H7 (cell line): ENCODE data around the gene RBM20. TPM values are rescaled to one million over a fixed set of nuclear protein-coding genes. Genes with fewer than 3 reads are reported as not detected.
A peak's percentile ranks its signal among the peaks of the same experiment; 100 is the strongest.

Source experiments
- DNase-seq: peaks from one replicate; pipeline ENCODE4 v3.0.0; 2012
- H3K27me3 ChIP-seq: 2 replicates; pipeline ENCODE4 v1.6.0; 2011; ENCODE audit warnings: mild to moderate bottlenecking, low read length; ENCODE audit not compliant: control insufficient read depth, insufficient read depth
- H3K36me3 ChIP-seq: replicated peaks from 2 replicates; pipeline ENCODE4 v1.5.1; 2011; ENCODE audit warnings: low read length; ENCODE audit not compliant: control insufficient read depth, insufficient read depth
- H3K4me3 ChIP-seq: 2 replicates; pipeline ENCODE4 v1.5.1; 2011; ENCODE audit warnings: low read depth, mild to moderate bottlenecking, control low read depth, low read length, moderate library complexity; ENCODE audit not compliant: insufficient read depth
- total RNA-seq: library from RNA; depleted of rRNA; stranded (reverse); fragments of >200 nt; shearing (Covaris generic); gene quantifications from 2 replicates; pipeline ENCODE4 v1.2.3, GENCODE V29; 2014

The RBM20 gene
- total RNA-seq, 1 experiment from 2014 or later = 0.52 TPM

- Histone ChIP-seq H3K36me3 (no peaks in the 10 kb centered on the region), H3K27me3 (no peaks in the 10 kb centered on the region), H3K4me3 (no peak overlapping the region)
- no peak for DNase-seq
These were observed 189.9 kb downstream of the RBM20 start for GRCh38 chr10:110833941-110834628.

GRCh38 chr10:110834629-110835301, 190.6 kb downstream of the RBM20 start:
- H3K4me3 ChIP-seq = no peak overlapping the region
- H3K36me3 ChIP-seq = no peaks in the 10 kb centered on the region
- peak; percentile 59 for DNase-seq
- no peaks in the 10 kb centered on the region for H3K27me3 ChIP-seq

GRCh38 chr10:110835841-110836240, 191.7 kb downstream of the RBM20 start:
- no peaks in the 10 kb centered on the region for H3K36me3 ChIP-seq

GRCh38 chr10:110836706-110837105, 192.6 kb downstream of the RBM20 start:
- Histone ChIP-seq H3K36me3 (no peaks in the 10 kb centered on the region), H3K4me3 (no peak overlapping the region), H3K27me3 (no peaks in the 10 kb centered on the region)
- DNase-seq = no peak

More at GRCh38 chr10:110835841-110836240, 191.7 kb downstream of the RBM20 start:
- Histone ChIP-seq H3K27me3 (no peaks in the 10 kb centered on the region), H3K4me3 (no peak overlapping the region)
- DNase-seq = no peak

- Histone ChIP-seq H3K27me3 (no peaks in the 10 kb centered on the region), H3K4me3 (no peak overlapping the region), H3K36me3 (no peaks in the 10 kb centered on the region)
- no peak for DNase-seq
These were observed 193.5 kb downstream of the RBM20 start for GRCh38 chr10:110837418-110838171.

GRCh38 chr10:110840225-110840922, 196.2 kb downstream of the RBM20 start:
- no peak for DNase-seq
- no peaks in the 10 kb centered on the region for H3K27me3 ChIP-seq
- no peaks in the 10 kb centered on the region for H3K36me3 ChIP-seq
- no peak overlapping the region for H3K4me3 ChIP-seq

- H3K27me3 ChIP-seq = no peaks in the 10 kb centered on the region
- H3K36me3 ChIP-seq = no peaks in the 10 kb centered on the region
- no peak overlapping the region for H3K4me3 ChIP-seq
- no peak for DNase-seq
These were observed 196.8 kb downstream of the RBM20 start for GRCh38 chr10:110840923-110841428.

GRCh38 chr10:110841767-110842267, 197.7 kb downstream of the RBM20 start:
- H3K27me3 ChIP-seq = no peaks in the 10 kb centered on the region
- no peaks in the 10 kb centered on the region for H3K36me3 ChIP-seq
- DNase-seq = peak; percentile 39
- no peak overlapping the region for H3K4me3 ChIP-seq

- Histone ChIP-seq H3K36me3 (no peaks in the 10 kb centered on the region), H3K27me3 (no peaks in the 10 kb centered on the region), H3K4me3 (no peak overlapping the region)
- DNase-seq = no peak
These were observed 198.3 kb downstream of the RBM20 start for GRCh38 chr10:110842326-110842904.

GRCh38 chr10:110843031-110843430, 198.9 kb downstream of the RBM20 start:
- DNase-seq = peak; percentile 42

GRCh38 chr10:110843796-110844616, 199.9 kb downstream of the RBM20 start:
- no peak for DNase-seq
- Histone ChIP-seq H3K27me3 (no peaks in the 10 kb centered on the region), H3K4me3 (no peak overlapping the region), H3K36me3 (no peaks in the 10 kb centered on the region)

More at GRCh38 chr10:110843031-110843430, 198.9 kb downstream of the RBM20 start:
- Histone ChIP-seq H3K27me3 (no peaks in the 10 kb centered on the region), H3K4me3 (no peak overlapping the region), H3K36me3 (no peaks in the 10 kb centered on the region)

GRCh38 chr10:110844617-110844881, 200.4 kb downstream of the RBM20 start:
- Histone ChIP-seq H3K36me3 (no peaks in the 10 kb centered on the region), H3K27me3 (no peaks in the 10 kb centered on the region), H3K4me3 (no peak overlapping the region)
- no peak for DNase-seq

GRCh38 chr10:110845192-110845755, 201.1 kb downstream of the RBM20 start:
- no peak for DNase-seq
- H3K36me3 ChIP-seq = no peaks in the 10 kb centered on the region
- no peak overlapping the region for H3K4me3 ChIP-seq
- no peaks in the 10 kb centered on the region for H3K27me3 ChIP-seq
